ENCODE data around the gene PER3. TPM values are rescaled to one million over a fixed set of nuclear protein-coding genes. Genes with fewer than 3 reads are reported as not detected.

PER3 gene
- total and polyA plus RNA-seq, 10 of the 15 experiments (the other 5 are each of a cell fraction or from before 2014, with no cell fraction given): 0.06 to 0.64 (median 0.13) TPM; not detected in 1

- TF ChIP-seq PAX5 (IDR thresholded peaks at IDR 0.05; ENCODE audit: borderline replicate concordance, low read depth, low read length) (no peak), CTCF (IDR thresholded peaks at IDR 0.05 in 2 of 3, conservative IDR thresholded peaks at IDR 0.05 in 1 of 3; ENCODE audit: control insufficient read depth in 2 of 3, extremely low read depth in 1 of 3, insufficient read depth in 1 of 3, low read depth in 3 of 3, low read length in 3 of 3) (peak; percentile 6 to 36 (median 24); a peak in 1 of 6 replicates)
- intact Hi-C loops (cut with micrococcal nuclease; ENCODE audit: unreplicated experiment) (no loop called here), in situ Hi-C loops (cut with MboI) (no loop called here)
- Histone ChIP-seq H3K9me3 (replicated peaks; ENCODE audit: control insufficient read depth, insufficient read depth, low read length) (no peaks in the 10 kb centered on the region), H2AFZ (ENCODE audit: control insufficient read depth, low read depth, low read length) (no peak overlapping the region), H3K9ac (ENCODE audit: control insufficient read depth, insufficient read depth, low read length) (no peak overlapping the region), H4K20me1 (ENCODE audit: control insufficient read depth, insufficient read depth) (no peaks in the 10 kb centered on the region), H3K4me2 (ENCODE audit: control insufficient read depth, insufficient read depth) (no peak overlapping the region), H3K27me3 (replicated peaks in 1 of 2; ENCODE audit: control insufficient read depth in 2 of 2, insufficient read depth in 2 of 2, low read length in 1 of 2) (peaks cover 0 to 3% of the 10 kb centered on the region in 2 experiments; a peak in 1 of 4 replicates), H3K27ac (ENCODE audit: control insufficient read depth, insufficient read depth) (no peak overlapping the region), H3K79me2 (ENCODE audit: control insufficient read depth, insufficient read depth, low read length) (no peaks in the 10 kb centered on the region), H3K36me3 (ENCODE audit: control insufficient read depth in 2 of 2, insufficient read depth in 2 of 2, low read length in 1 of 2) (no peaks in the 10 kb centered on the region), H3K4me1 (ENCODE audit: control insufficient read depth, insufficient read depth, low read length) (no peaks in the 10 kb centered on the region), H3K4me3 (no peak overlapping the region)
- DNase-seq (ENCODE audit: low read depth, low spot score): no peak
- ATAC-seq: peak; percentile 74
- POLR2A ChIA-PET: interaction anchor here (0.7 kb wide), 2 partner anchors 12 to 68 kb away, joined by 7 read pairs; no protein-coding TSS in a partner anchor
- WGBS (ENCODE audit: insufficient coverage, insufficient replicate concordance, low lambda C conversion rate, missing lambda C conversion rate): 43% methylated on average over 1 of the region's 1 CpG
- no peak for FAIRE-seq
- BruUV-seq (replicated peaks): no TSS peak
- SMC1A ChIA-PET (ENCODE audit: uncharacterized antibody, unreplicated experiment): interaction anchor here (0.6 to 4.8 kb wide), 5 partner anchors 82 to 328 kb away, joined by 3 to 55 read pairs (median 3); no protein-coding TSS in a partner anchor
- RAD21 ChIA-PET (ENCODE audit: unreplicated experiment): no interaction called here
- CTCF ChIA-PET: interaction anchor here (4.7 to 7.9 kb wide), 2 partner anchors 13 to 89 kb away, joined by 28 to 208 read pairs; no protein-coding TSS in a partner anchor
Observed at GRCh38 chr1:7755448-7755847, 28.6 kb upstream of the PER3 start.

GRCh38 chr1:7760245-7760644, 23.8 kb upstream of the PER3 start:
- no peak for DNase-seq (ENCODE audit: low read depth, low spot score)
- Histone ChIP-seq H4K20me1 (ENCODE audit: control insufficient read depth, insufficient read depth) (no peaks in the 10 kb centered on the region), H3K27ac (ENCODE audit: control insufficient read depth, insufficient read depth) (no peak overlapping the region), H3K4me2 (ENCODE audit: control insufficient read depth, insufficient read depth) (no peak overlapping the region), H3K4me1 (ENCODE audit: control insufficient read depth, insufficient read depth, low read length) (no peaks in the 10 kb centered on the region), H2AFZ (ENCODE audit: control insufficient read depth, low read depth, low read length) (no peak overlapping the region), H3K79me2 (ENCODE audit: control insufficient read depth, insufficient read depth, low read length) (no peaks in the 10 kb centered on the region), H3K9me3 (replicated peaks; ENCODE audit: control insufficient read depth, insufficient read depth, low read length) (no peaks in the 10 kb centered on the region), H3K27me3 (replicated peaks in 1 of 2; ENCODE audit: control insufficient read depth in 2 of 2, insufficient read depth in 2 of 2, low read length in 1 of 2) (no peaks in the 10 kb centered on the region), H3K36me3 (ENCODE audit: control insufficient read depth in 2 of 2, insufficient read depth in 2 of 2, low read length in 1 of 2) (no peaks in the 10 kb centered on the region), H3K4me3 (no peak overlapping the region), H3K9ac (ENCODE audit: control insufficient read depth, insufficient read depth, low read length) (no peak overlapping the region)
- CTCF ChIA-PET: interaction anchor here (1.6 to 3.9 kb wide), 2 partner anchors 8 to 93 kb away, joined by 3 to 34 read pairs; no protein-coding TSS in a partner anchor
- TF ChIP-seq CTCF (IDR thresholded peaks at IDR 0.05 in 2 of 3, conservative IDR thresholded peaks at IDR 0.05 in 1 of 3; ENCODE audit: control insufficient read depth in 2 of 3, extremely low read depth in 1 of 3, insufficient read depth in 1 of 3, low read depth in 3 of 3, low read length in 3 of 3) (no peak), DPF2 (IDR thresholded peaks at IDR 0.05) (no peak)
- RAD21 ChIA-PET (ENCODE audit: unreplicated experiment): no interaction called here
- no peak for FAIRE-seq
- ATAC-seq: no peak
- SMC1A ChIA-PET (ENCODE audit: uncharacterized antibody, unreplicated experiment): no interaction called here
- 63% methylated on average over 6 of the region's 6 CpGs for WGBS (ENCODE audit: insufficient coverage, insufficient replicate concordance, low lambda C conversion rate, missing lambda C conversion rate)
- in situ Hi-C loops (cut with MboI): no loop called here
- intact Hi-C loops (cut with micrococcal nuclease; ENCODE audit: unreplicated experiment): no loop called here
- BruUV-seq (replicated peaks): no TSS peak
- POLR2A ChIA-PET: no interaction called here
